NCI-H2227 (cell line): ENCODE data around the gene ADAMTS17.

ENCODE experiments used
- DNase-seq: peaks from one replicate; lab custom pipeline; 2025; ENCODE audit not compliant: unreplicated experiment; lab: John Stamatoyannopoulos, UW

The ADAMTS17 gene

GRCh38 chr15:100201376-100202280 is 140.1 kb downstream of the ADAMTS17 start:
- no peak for DNase-seq

DNA sequence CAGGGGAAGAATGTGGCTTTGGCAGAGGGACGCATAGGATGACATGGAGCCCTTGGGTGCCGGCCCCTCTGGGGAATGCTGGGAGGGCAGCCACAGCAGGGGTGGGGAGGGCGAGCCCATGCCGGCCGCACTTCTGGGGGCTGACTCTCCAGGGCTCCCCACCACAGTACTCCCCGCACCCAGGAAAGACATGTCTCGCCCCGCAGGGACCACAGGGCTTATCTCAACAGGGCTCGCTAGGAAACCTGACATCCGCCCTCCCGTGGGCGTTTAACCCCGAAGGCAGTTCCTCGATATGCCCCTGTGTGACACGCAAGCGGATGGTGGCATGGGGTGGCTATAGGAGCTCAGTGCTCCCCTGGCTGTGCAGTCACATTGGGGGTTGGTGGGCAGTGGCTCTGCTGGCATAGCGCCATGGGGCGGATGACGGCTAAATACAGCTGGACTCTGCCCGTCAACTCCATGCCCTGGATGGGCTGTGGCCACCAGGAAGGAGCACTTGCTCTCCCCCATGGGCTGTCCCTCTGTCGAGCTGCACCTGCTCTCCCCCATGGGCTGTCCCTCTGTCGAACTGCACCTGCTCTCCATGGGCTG is 141.4 kb downstream of the ADAMTS17 start:
- no peak for DNase-seq

- DNase-seq, result no peak
Measured at GRCh38 chr15:100199711-100200286, 142.0 kb downstream of the ADAMTS17 start.

- no peak for DNase-seq
Measured at GRCh38 chr15:100198442-100198841, 143.3 kb downstream of the ADAMTS17 start.

- no peak for DNase-seq
Measured at GRCh38 chr15:100196326-100197058, 145.3 kb downstream of the ADAMTS17 start.

DNA sequence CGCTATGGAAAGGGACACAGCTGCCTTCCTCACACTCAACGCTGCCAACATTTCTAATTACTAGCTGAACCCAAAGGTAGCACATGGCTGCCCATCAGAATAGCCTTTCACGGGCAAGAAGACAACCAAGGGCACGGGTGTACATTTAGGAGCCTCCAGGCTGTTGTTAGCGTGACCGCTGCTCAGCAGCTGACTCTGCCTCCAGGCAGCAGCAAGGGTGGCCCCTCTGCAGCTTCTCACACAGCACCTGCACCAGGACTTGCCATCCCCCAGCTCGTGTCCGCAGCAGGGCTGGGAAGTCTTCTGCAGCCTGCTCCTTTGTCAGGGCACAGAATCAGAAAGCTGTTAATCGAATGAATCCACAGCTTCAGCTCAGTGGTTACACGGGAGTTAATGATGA is 146.8 kb downstream of the ADAMTS17 start:
- DNase-seq, result no peak

DNA sequence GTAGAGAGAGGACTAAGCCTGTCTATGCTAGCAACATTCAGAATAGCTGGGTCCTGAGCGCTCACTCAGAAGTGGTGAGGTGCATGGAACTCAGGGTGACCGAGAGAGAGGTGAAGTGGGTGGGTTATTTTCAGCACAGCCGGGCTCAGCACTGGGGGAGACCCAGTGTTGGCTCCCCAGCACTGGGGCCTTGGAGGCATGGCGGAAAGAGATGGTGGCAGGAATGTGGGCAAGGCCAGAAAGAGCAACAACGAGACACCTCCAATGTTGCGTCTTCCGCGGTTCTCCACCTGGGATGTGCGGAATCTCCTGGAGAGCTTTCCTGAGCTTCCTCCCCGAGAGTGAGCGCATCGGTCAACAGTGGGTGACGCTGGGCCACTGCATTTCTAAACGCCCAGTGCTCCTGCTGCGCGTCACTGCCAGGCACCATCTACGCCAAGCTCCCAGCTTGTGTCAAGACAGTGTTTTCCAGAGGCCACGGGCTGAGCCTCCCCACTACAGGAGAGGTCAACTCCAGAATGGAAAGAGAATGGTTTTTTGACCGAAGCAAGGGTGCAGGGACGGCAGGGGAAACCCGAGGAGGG is 148.4 kb downstream of the ADAMTS17 start:
- no peak for DNase-seq

GRCh38 chr15:100192097-100193080 is 149.4 kb downstream of the ADAMTS17 start:
- no peak for DNase-seq

- DNase-seq, result no peak
Measured at GRCh38 chr15:100191161-100191560, 150.6 kb downstream of the ADAMTS17 start.

DNA sequence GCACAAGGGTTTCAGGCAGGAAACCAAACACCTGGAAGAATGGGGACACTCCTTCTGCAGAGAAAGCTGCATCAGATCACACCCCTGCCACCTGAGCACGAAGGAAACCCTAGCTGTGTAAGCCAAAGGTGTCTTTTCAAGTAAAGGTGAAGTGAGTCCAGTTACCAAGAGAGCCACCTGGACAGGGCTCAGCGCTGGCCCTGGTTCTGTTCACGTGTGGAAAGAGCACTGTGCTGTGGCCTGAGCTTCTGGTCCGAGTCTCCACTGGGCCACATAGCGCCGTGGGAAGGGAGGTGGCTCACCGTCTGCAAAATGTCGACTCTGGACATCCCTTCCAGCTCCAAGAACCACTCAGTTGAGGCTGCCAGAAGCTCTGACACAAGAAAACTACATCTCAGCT is 151.1 kb downstream of the ADAMTS17 start:
- no peak for DNase-seq

GRCh38 chr15:100189849-100190248 is 151.9 kb downstream of the ADAMTS17 start:
- DNase-seq, result no peak

DNA sequence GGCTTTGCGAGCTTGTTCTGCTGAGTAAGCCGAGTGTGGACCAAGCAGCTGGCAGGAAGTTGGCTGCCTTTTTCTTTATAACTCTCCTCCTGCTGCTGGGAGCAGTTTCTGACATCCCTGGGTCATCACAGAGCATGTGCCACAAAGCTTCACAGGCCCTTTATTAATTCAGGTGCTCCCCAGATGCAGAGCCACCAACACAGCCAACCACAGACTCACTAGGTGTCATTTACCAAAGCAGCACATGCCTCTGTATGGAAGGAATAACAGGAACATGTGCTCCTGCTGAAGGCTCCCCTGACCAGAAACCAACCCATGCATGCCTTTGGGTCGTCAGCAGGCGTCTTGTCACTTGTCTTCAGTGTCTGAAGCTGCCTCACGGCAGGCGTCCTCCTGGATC is 152.5 kb downstream of the ADAMTS17 start:
- DNase-seq, result no peak

DNA sequence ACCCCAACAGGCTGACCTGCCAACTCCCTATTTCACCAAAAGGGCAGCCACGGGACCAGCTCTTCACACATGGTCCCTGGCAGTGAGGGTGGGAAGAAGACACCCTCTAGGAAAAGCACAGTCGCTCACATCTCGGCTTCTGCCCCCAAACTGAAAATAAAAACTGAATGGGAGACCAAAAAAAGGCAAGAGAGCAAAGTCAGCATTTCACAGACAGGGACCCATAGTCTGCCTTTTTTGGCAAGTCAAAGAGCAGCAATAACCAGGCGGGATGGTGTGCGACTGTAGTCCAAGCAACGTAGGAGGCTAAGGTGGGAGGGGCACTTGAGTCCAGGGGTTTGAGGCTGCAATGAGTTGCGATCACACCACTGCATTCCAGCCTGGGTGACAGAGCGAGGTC is 154.1 kb downstream of the ADAMTS17 start:
- DNase-seq, result no peak

GRCh38 chr15:100186960-100187359 is 154.8 kb downstream of the ADAMTS17 start:
- no peak for DNase-seq

DNA sequence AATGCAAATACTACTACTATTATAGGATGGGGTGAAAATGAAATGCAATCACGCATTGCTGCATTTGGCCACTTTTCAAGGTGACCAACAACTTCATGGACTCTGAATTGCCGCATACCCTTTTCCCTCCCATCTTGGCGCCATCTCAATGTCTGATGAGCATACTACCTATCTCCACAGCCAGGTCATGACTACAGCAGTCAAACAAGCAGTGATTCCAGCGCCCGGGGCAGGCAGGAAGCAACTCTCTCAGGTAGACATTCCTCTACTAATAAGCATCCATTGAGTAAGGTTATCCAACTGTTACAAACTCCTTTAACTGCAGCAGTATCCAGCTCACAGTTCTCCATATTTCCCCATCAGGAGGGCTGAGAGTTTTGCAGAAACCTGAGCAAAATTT is 155.4 kb downstream of the ADAMTS17 start:
- DNase-seq, result no peak

- no peak for DNase-seq
Measured at GRCh38 chr15:100183921-100184495, 157.8 kb downstream of the ADAMTS17 start.

DNA sequence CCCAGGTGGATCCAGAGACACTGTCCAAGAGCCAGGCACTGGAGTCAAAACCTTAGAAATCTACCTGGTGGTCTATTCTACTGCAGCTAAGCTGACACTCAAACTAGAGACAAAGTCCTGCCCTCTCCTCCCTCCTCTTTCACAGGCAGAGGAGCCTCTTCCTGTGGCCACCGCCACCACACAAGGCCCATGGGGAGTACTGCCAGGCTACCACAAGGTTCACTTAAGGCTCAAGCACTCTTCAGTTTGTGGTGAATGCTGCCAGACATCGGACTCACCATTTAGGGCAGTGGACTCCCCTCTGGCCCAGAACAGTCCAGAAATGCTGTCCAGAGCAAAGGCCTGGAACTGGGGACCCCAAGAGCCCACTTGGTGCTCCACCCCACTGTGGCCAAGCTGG is 160.9 kb downstream of the ADAMTS17 start:
- DNase-seq, result no peak

- no peak for DNase-seq
Measured at GRCh38 chr15:100175406-100176114, 166.2 kb downstream of the ADAMTS17 start.

DNA sequence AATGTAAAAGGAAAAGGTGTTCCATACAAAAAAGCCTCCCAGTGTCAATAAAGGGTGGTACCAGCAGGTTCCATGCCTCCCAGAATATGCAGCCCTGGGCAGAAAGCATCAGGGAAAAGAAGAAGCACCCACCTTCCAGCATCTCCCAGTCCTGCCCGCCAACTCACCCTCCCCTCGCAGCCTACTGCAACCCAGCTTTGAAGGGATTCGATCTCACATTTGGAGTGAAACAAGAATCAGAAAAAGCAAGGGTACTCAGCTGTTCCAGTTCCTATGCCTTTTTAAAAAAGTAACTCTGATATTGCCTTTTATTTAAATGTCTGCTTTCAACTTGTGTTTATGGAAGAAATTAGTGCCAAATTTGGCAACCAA is 166.9 kb downstream of the ADAMTS17 start:
- no peak for DNase-seq
